Hepatocyte (in vitro differentiated cells): ENCODE measurements around the gene SYCP2L. TPM values are rescaled to one million over a fixed set of nuclear protein-coding genes. Genes with fewer than 3 reads are reported as not detected.

Source experiments
- DNase-seq: peaks from one replicate; pipeline ENCODE4 v3.0.0-alpha.2; 2016; ENCODE audit warnings: low spot score
- H2AFZ ChIP-seq: fragments of 200-600 bp; sonication (generic); 2 replicates; pipeline ENCODE4 v1.6.0; 2016; ENCODE audit warnings: antibody characterized with exemption, mild to moderate bottlenecking
- H3K27ac ChIP-seq: fragments of 200-600 bp; sonication (generic); 2 replicates; pipeline ENCODE4 v1.5.1; 2016; ENCODE audit warnings: mild to moderate bottlenecking
- H3K27me3 ChIP-seq: fragments of 200-600 bp; sonication (generic); 2 replicates; pipeline ENCODE4 v1.6.1; 2016
- H3K36me3 ChIP-seq: fragments of 200-600 bp; sonication (generic); replicated peaks from 2 replicates; pipeline ENCODE4 v1.5.1; 2016; ENCODE audit warnings: low read depth; ENCODE audit not compliant: insufficient read depth
- H3K4me1 ChIP-seq: fragments of 200-600 bp; sonication (generic); 2 replicates; pipeline ENCODE4 v1.5.1; 2016; ENCODE audit warnings: mild to moderate bottlenecking, moderate library complexity; ENCODE audit not compliant: insufficient read depth
- H3K4me2 ChIP-seq: fragments of 200-600 bp; sonication (generic); 2 replicates; pipeline ENCODE4 v1.6.0; 2016
- H3K4me3 ChIP-seq: fragments of 200-600 bp; sonication (generic); 2 replicates; pipeline ENCODE4 v1.5.1; 2016; ENCODE audit warnings: mild to moderate bottlenecking
- H3K79me2 ChIP-seq: fragments of 200-600 bp; sonication (generic); 2 replicates; pipeline ENCODE4 v1.6.0; 2017; ENCODE audit warnings: mild to moderate bottlenecking
- H3K9me2 ChIP-seq: fragments of 200-600 bp; sonication (generic); replicated peaks from 2 replicates; pipeline ENCODE4 v1.6.0; 2017; ENCODE audit warnings: mild to moderate bottlenecking; ENCODE audit not compliant: insufficient read depth
- H3K9me3 ChIP-seq: fragments of 200-600 bp; sonication (generic); 2 replicates; pipeline ENCODE4 v1.5.1; 2016; ENCODE audit warnings: low read depth, mild to moderate bottlenecking
- H4K20me1 ChIP-seq: fragments of 200-600 bp; sonication (generic); 2 replicates; pipeline ENCODE4 v1.6.0; 2016; ENCODE audit warnings: mild to moderate bottlenecking; ENCODE audit not compliant: insufficient read depth, poor library complexity, severe bottlenecking
- CTCF ChIP-seq: fragments of 200-600 bp; sonication (generic); IDR thresholded peaks from 2 replicates; pipeline ENCODE4 v1.5.1; 2016; ENCODE audit warnings: antibody characterized with exemption, mild to moderate bottlenecking; ENCODE audit not compliant: poor library complexity
- EZH2 ChIP-seq: fragments of 200-600 bp; sonication (generic); IDR thresholded peaks from 2 replicates; pipeline ENCODE4 v1.6.1; 2016; ENCODE audit warnings: antibody characterized with exemption, mild to moderate bottlenecking, borderline replicate concordance
- EZH2phosphoT487 ChIP-seq: fragments of 200-600 bp; sonication (generic); IDR thresholded peaks from one replicate; pipeline ENCODE4 v1.6.1; 2018; ENCODE audit warnings: antibody characterized with exemption, mild to moderate bottlenecking, low read depth, moderate library complexity; ENCODE audit not compliant: unreplicated experiment, severe bottlenecking
- WGBS: methylation state at CpG from one replicate; pipeline ENCODE4 v1.1.6; 2016; ENCODE audit warnings: low lambda C conversion rate; ENCODE audit errors: missing lambda C conversion rate; 5-methylcytosine and 5-hydroxymethylcytosine counted together
- polyA plus RNA-seq: library from polyadenylated mRNA; unstranded; fragments of >200 nt; fragmentation: Nextera tagmentation; extraction: Ambion mirVana; gene quantifications from 2 replicates; pipeline ENCODE4 v1.2.1, GENCODE V29; 2016
- total RNA-seq: library from RNA; depleted of rRNA; stranded (reverse); fragments of >200 nt; gene quantifications from 2 replicates; pipeline ENCODE4 v1.2.3, GENCODE V29; 2014

The SYCP2L gene
- total and polyA plus RNA-seq, 2 experiments from 2014 or later, result 0.37 to 1.00 TPM

- no peaks in the 10 kb centered on the region for H3K36me3 ChIP-seq
- no peaks in the 10 kb centered on the region for H4K20me1 ChIP-seq
- DNase-seq, result peak; percentile 41
- H3K27ac ChIP-seq, result peak overlapping the region; percentile 6
- no peak overlapping the region for H3K4me2 ChIP-seq
- no peaks in the 10 kb centered on the region for H3K4me1 ChIP-seq
- TF ChIP-seq EZH2phosphoT487, result no peak
- TF ChIP-seq CTCF, result no peak
- no peak for TF ChIP-seq EZH2
- H3K9me2 ChIP-seq, result no peaks in the 10 kb centered on the region
- H2AFZ ChIP-seq, result no peak overlapping the region
- no peak overlapping the region for H3K4me3 ChIP-seq
- H3K27me3 ChIP-seq, result no peaks in the 10 kb centered on the region
- no peaks in the 10 kb centered on the region for H3K79me2 ChIP-seq
- H3K9me3 ChIP-seq, result no peaks in the 10 kb centered on the region
- 44% methylated on average over 1 of the region's 1 CpG for WGBS
These were observed 75.8 kb downstream of the SYCP2L start for GRCh38 chr6:10962673-10963072.

GRCh38 chr6:10963113-10963512, 76.3 kb downstream of the SYCP2L start:
- H3K9me2 ChIP-seq, result no peaks in the 10 kb centered on the region
- no peaks in the 10 kb centered on the region for H3K27me3 ChIP-seq
- no peaks in the 10 kb centered on the region for H4K20me1 ChIP-seq
- H3K4me1 ChIP-seq, result no peaks in the 10 kb centered on the region
- H3K9me3 ChIP-seq, result no peaks in the 10 kb centered on the region
- no peak overlapping the region for H3K4me3 ChIP-seq
- 46% methylated on average over 2 of the region's 2 CpGs for WGBS
- no peak for DNase-seq
- H3K36me3 ChIP-seq, result no peaks in the 10 kb centered on the region
- no peak overlapping the region for H2AFZ ChIP-seq
- H3K79me2 ChIP-seq, result no peaks in the 10 kb centered on the region
- TF ChIP-seq CTCF, result no peak
- no peak for TF ChIP-seq EZH2phosphoT487
- TF ChIP-seq EZH2, result no peak
- H3K4me2 ChIP-seq, result no peak overlapping the region
- H3K27ac ChIP-seq, result peak overlapping the region; percentile 6

- TF ChIP-seq EZH2phosphoT487 (no peak), EZH2 (no peak), CTCF (no peak)
- no peak overlapping the region for H3K4me2 ChIP-seq
These were observed 77.8 kb downstream of the SYCP2L start for GRCh38 chr6:10964684-10965083.

GRCh38 chr6:10968776-10969175, 81.9 kb downstream of the SYCP2L start:
- H3K4me2 ChIP-seq, result no peak overlapping the region
- H4K20me1 ChIP-seq, result no peaks in the 10 kb centered on the region
- TF ChIP-seq EZH2phosphoT487, result no peak
- no peak for TF ChIP-seq CTCF
- no peak for TF ChIP-seq EZH2

More at GRCh38 chr6:10964684-10965083, 77.8 kb downstream of the SYCP2L start:
- WGBS, result 86% methylated on average over 1 of the region's 1 CpG
- H3K9me2 ChIP-seq, result no peaks in the 10 kb centered on the region
- H3K9me3 ChIP-seq, result no peaks in the 10 kb centered on the region
- no peak overlapping the region for H3K27ac ChIP-seq
- H4K20me1 ChIP-seq, result no peaks in the 10 kb centered on the region
- H2AFZ ChIP-seq, result no peak overlapping the region
- H3K4me3 ChIP-seq, result no peak overlapping the region
- no peaks in the 10 kb centered on the region for H3K36me3 ChIP-seq
- no peaks in the 10 kb centered on the region for H3K79me2 ChIP-seq
- H3K27me3 ChIP-seq, result no peaks in the 10 kb centered on the region
- DNase-seq, result no peak
- no peaks in the 10 kb centered on the region for H3K4me1 ChIP-seq

More at GRCh38 chr6:10968776-10969175, 81.9 kb downstream of the SYCP2L start:
- Histone ChIP-seq H3K36me3 (no peaks in the 10 kb centered on the region), H3K27me3 (no peaks in the 10 kb centered on the region), H3K9me2 (no peaks in the 10 kb centered on the region), H3K4me1 (no peaks in the 10 kb centered on the region), H3K27ac (no peak overlapping the region), H3K79me2 (no peaks in the 10 kb centered on the region), H2AFZ (no peak overlapping the region), H3K4me3 (no peak overlapping the region), H3K9me3 (no peaks in the 10 kb centered on the region)
- DNase-seq, result no peak
- 77% methylated on average over 2 of the region's 2 CpGs for WGBS
